Choroid plexus epithelial cell (primary cell): ENCODE results near the gene KLHL29.

Experiments
- DNase-seq: peaks from one replicate; pipeline ENCODE4 v3.0.0-alpha.2; 2010; ENCODE audit warnings: low read depth
- H3K4me3 ChIP-seq: 2 replicates; pipeline ENCODE4 v1.5.1; 2011; ENCODE audit warnings: low read depth, mild to moderate bottlenecking, control low read depth, low read length, moderate library complexity
- CTCF ChIP-seq: conservative IDR thresholded peaks from 2 replicates; pipeline ENCODE4 v1.5.1; 2011; ENCODE audit warnings: low read depth, mild to moderate bottlenecking, control low read depth, inconsistent platforms, low read length, moderate library complexity

The KLHL29 gene

DNA sequence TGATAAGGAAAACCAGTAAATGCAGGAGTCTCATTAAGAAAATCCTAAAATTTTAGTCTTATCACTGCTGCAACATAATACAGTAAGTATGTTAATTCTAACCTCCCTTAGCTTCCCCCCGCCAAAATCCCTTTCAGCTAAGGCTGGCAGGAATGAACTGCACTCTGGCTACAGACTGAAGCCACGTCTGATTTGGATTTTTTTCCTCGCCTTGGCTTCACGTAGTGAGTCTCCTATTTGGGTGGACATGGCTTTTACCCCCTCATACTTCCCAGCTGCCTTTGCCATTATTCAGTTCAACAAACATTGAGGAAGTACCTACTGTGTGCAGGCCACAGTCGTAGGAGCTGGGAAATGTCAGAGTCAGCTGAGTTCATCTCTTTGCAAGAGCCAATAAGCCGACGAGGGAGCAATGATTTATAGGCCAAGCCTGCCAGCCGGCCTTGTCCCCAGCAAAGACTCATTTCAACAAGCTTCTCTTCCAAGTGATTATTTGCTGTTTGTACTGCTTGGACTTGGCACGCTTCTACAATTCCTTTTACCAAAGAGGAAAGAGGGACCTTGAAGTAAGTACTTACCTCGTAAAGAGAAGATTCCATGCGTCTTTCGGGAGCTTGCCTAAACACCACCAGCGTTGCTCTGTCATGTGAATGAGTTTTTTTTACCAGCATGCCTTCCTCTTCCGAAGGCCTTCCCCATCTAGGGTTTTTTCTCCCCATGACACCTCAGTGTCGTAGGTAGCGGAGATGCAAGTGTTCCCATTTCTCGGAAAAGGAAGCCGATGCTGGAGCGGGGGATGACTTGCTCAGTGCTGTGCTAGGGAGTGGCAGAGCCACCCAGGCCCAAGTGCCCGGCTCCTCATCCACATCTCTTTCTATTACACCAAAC is 138.6 kb downstream of the KLHL29 start:
- TF ChIP-seq CTCF = no peak
- no peak for DNase-seq
- H3K4me3 ChIP-seq = no peak overlapping the region

DNA sequence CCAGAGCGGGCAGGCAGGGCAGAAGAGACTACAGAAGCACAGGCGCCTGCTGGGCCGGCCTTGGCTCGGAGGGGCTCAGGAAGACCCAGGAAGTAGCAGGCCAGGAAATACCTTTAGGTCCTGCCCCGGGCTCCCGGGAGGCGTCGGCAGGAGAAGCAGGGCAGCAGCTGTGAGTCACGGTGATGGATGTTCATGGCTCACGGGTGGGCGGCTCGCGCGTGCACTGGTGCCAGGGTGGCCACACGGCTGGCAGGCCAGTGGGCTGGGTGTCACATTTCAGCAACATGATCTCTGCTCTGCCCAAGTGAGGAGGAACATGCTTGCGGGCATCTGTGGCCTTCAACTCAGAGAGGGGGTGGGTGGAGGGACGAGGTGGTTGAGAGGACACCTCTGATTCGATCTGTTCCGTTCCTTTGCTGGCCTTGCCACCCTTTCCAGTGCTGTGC is 139.3 kb downstream of the KLHL29 start:
- no peak for DNase-seq
- no peak for TF ChIP-seq CTCF
- no peak overlapping the region for H3K4me3 ChIP-seq

- H3K4me3 ChIP-seq = no peak overlapping the region
- no peak for DNase-seq
- no peak for TF ChIP-seq CTCF
Observed at GRCh38 chr2:23525137-23525765, 140.3 kb downstream of the KLHL29 start.

DNA sequence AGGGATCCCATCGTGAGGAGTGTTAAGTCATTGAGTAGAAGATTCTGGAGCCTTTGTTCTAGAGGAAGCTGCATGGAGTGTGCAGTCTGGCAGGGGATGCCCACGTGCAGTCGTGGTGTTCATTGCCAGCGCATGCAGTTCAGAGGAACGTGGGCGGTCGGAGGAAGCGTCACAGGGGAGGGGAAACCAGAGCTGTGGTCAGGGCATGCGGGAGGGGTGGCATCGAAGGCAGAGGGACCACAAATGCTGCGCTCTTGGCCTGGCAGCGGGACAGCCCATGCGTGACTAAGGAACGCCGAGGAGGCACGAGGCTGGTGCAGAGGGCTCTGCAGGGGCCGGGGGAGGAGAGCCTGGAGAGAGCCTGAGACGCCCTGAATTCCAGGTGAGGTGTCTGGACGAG is 141.1 kb downstream of the KLHL29 start:
- DNase-seq = no peak
- TF ChIP-seq CTCF = no peak
- no peak overlapping the region for H3K4me3 ChIP-seq

- TF ChIP-seq CTCF = no peak
- H3K4me3 ChIP-seq = no peak overlapping the region
- no peak for DNase-seq
Observed at GRCh38 chr2:23526835-23527790, 142.1 kb downstream of the KLHL29 start.

DNA sequence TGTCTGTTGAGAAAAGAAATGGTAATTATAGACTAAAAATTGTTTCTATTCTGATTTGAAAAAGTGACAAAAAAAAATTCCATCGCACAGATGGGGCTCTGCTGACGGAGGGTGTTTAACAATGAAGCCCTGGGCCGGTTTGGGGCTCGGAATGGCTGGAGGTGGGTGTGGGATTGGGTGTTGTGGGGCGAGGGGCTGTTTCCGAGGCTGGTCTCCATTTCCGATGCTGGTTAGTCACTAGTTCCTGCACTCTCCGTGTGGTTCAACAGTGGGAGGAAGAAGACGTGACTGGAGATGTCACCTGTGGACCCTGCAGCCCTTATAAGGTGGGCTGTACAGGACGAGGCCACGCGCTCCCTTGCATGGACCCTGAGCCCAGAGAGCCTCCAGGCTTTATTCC is 143.2 kb downstream of the KLHL29 start:
- H3K4me3 ChIP-seq = no peak overlapping the region
- no peak for DNase-seq
- TF ChIP-seq CTCF = no peak
